Uterus (tissue), 2 donors: ENCODE measurements around the gene SYNGR3.

Source experiments
- POLR2A ChIP-seq, 2 donors: fragments of 450-650 bp; IDR thresholded peaks; one replicate each; pipeline ENCODE4 v1.6.1; 2016; ENCODE audit warnings: antibody characterized with exemption in 2 of 2, mild to moderate bottlenecking in 1 of 2, moderate library complexity in 1 of 2
- TF ChIP-seq, protein P1 (sequence below), 4 experiments: fragments of 200-600 bp in 2 of 4; fragments of 450-650 bp in 2 of 4; sonication (generic) in 2 of 4; IDR thresholded peaks; one replicate each; pipeline ENCODE4 v1.5.1; 2016 to 2019; ENCODE audit warnings: antibody characterized with exemption in 4 of 4, mild to moderate bottlenecking in 2 of 4, moderate library complexity in 1 of 4

DNA sequence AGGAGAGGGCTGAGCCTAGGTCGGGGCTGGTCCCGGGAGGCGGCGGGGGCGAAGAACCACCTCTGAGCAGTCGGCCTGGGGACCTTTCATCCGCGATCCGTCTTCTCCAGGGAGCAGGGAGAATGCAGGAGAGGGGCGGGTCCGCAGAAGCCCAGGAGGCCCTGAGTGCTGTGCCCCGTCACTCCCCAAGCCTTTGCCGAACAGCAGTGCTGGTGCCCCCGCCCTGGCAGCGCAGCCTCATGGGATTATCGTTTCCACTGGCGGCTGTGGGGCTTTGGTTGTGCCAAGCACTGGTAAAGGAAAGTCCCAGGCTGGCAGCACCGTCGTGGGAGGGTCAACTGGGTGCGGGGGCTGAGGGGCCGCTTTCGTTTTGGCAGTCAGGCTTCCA is 17.3 kb upstream of the SYNGR3 start:
- TF ChIP-seq, protein P1, sequence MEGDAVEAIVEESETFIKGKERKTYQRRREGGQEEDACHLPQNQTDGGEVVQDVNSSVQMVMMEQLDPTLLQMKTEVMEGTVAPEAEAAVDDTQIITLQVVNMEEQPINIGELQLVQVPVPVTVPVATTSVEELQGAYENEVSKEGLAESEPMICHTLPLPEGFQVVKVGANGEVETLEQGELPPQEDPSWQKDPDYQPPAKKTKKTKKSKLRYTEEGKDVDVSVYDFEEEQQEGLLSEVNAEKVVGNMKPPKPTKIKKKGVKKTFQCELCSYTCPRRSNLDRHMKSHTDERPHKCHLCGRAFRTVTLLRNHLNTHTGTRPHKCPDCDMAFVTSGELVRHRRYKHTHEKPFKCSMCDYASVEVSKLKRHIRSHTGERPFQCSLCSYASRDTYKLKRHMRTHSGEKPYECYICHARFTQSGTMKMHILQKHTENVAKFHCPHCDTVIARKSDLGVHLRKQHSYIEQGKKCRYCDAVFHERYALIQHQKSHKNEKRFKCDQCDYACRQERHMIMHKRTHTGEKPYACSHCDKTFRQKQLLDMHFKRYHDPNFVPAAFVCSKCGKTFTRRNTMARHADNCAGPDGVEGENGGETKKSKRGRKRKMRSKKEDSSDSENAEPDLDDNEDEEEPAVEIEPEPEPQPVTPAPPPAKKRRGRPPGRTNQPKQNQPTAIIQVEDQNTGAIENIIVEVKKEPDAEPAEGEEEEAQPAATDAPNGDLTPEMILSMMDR (IDR thresholded peaks at IDR 0.05) = no peak
- TF ChIP-seq POLR2A (IDR thresholded peaks at IDR 0.05) = no peak
